GM21381 (cell line): Measurements from ENCODE around the gene RSPH1.
A peak's percentile ranks its signal among the peaks of the same experiment; 100 is the strongest.

ENCODE experiments used
- ATAC-seq: cut with Tn5 transposase; IDR thresholded peaks from one replicate; pipeline ENCODE4 v1.9.1; 2021; ENCODE audit warnings: mild to moderate bottlenecking, moderate library complexity; ENCODE audit not compliant: unreplicated experiment

Gene RSPH1

DNA sequence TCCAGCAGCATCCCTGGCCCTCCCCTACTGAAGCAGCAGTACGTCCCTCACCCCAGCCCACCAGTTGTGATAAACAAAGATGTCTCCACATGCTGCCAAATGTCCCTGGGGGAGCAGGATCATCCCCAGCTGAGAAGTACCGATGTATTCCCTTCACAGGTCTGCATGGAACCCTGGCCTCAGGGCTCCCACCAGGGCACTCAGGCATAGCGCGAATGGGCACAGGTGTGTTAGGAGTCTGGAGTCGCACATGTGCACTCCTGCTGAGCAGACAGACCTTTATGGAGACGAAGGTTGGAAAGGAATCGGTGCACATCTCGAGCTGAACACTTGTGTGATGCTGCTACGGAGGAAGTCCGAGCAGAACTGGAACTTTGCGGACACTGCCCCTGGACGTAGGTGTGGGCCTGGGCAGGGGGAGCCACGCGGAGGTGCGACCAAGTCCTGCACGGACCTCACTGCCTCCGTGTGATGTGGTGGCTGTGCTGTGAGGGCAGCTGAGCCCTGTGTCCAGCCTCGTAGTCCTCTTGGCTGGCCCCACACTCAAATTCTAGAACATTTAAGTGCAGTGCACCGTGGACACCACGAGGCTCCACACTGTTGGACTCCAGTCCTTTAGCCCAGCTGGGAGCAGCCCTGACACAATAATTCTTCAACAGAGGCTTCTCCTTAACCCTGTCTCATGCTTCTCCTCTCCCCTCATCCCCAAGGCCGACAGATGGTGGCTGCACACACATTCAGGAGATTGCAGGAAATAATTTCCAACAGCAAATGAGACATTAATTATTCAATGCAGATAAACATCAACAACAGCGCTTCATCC, 43.4 kb downstream of the RSPH1 start:
- no peak for ATAC-seq

DNA sequence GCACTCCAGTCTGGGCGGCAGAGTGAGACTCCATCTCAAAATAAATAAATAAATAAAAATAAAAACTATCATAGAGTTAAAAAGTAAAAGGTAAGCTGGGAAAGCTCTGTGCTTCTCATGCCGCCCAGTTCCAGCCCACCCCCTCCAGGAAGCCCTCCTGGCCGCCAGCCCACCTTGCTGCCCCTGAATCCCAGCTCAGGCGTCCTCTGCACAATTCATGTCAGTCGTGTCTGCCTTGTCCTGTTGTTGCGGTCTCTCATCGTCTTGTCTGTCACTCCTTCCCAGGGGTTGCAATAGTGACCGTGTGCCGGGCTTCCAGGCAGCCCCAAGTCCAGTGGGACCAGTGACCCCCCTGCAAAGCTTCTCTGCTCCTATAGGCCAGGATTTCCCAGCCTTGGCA, 44.1 kb downstream of the RSPH1 start:
- no peak for ATAC-seq

DNA sequence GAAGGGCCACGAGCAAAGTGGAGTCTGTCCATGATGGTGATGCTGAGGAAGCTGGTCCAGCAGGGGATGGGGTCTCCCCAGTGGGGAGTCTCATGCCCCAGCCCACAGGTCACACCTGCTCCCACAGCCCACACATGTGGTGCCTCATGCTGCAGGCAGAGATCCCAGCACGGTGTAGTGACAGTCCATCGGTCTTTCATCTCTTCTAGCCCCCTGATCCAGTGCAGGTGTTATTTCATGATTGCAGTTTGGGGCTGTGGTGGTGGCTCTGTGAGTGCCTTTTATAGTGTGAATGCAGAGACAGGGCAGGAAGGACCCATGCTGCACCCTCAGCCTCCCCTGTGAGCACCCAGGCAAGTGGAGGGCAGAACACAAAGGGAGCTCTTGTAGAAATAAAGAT, 47.3 kb downstream of the RSPH1 start:
- ATAC-seq, result no peak

DNA sequence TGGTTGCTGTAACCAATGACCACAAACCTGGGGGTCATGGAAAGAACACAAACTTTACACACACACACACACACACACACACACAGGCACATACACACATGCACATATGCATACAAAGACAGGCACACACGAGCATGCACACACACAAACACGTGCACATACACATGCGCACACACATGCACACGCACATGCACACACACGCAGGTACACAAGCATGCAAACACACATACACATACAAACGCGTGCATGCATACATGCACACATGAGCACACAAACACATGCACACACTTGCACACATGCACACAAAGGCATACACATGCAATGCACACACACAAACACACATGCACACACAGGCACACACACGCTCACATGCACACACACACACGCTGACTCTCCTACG, 48.3 kb downstream of the RSPH1 start:
- no peak for ATAC-seq

DNA sequence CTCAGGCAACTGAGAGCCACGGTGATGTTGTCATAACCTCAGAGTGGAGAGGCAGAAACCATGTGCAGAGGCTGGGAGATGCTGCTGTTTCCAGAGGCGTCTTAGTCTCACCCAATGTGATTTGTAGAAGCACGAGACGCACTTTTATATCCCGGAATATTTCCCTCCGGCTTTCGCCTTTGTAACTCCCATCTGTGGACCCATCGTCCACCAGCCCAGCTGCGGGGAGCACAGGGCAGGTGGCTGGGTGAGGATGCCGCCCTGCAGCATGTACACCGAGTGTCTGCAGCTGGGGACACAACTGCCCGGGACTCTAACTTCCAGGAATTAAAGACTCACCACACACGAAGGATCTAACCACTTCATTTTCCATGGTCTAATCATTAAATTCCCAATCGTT, 48.8 kb downstream of the RSPH1 start:
- ATAC-seq, result no peak

DNA sequence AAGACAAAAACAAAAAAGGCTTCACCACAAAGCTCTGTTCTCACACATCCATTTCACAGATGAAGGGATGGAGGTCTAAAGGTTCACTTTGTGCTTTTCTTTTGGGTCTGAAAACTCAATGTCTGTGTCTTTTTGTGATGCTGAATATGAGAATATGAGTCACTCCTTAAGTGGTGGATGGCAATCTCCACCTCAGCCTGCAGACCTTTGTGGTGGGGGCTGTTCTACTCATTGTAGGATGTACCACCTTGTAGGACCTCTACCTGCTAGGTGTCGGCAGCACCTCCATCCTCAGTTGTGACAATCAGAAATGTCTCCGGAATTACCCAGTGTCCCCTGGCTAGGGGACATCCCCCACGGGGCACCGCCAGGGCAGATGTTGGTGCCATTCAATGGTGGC, 49.5 kb downstream of the RSPH1 start:
- ATAC-seq, result no peak

DNA sequence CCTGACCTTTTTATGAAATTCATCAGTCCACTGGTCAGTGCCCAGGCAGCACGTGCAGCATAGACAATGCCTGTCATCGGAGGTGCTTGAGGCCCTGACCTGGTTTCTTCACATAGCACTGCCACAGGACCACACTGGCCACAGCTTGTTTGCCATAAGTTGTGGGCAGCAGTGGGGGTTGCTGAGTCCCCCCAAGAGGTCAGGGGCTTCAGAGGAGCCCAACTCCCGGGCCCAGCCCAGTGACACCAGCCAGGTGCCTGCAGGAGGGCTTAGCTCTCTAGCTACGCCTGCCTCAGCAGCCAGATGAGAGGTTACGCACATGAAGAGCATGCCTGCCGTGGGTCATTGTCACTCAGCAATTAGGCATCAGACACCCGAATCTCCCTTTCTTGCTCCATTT, 50.7 kb downstream of the RSPH1 start:
- no peak for ATAC-seq

DNA sequence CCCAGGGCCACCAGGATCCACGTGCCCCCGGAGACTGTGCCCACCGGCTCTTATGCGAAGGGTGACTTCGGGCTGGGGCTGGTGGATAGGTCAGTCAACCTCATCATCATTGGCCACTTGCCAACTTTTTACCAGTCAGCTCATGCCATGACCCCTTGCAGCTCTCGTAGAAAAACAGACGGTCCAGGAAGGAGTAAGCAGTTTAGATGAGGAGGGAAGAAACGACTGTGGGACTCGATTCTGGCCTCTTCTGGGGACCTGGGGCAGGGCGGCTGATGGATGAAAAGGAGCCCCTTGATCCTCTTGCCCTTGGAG, 51.3 kb downstream of the RSPH1 start:
- no peak for ATAC-seq

DNA sequence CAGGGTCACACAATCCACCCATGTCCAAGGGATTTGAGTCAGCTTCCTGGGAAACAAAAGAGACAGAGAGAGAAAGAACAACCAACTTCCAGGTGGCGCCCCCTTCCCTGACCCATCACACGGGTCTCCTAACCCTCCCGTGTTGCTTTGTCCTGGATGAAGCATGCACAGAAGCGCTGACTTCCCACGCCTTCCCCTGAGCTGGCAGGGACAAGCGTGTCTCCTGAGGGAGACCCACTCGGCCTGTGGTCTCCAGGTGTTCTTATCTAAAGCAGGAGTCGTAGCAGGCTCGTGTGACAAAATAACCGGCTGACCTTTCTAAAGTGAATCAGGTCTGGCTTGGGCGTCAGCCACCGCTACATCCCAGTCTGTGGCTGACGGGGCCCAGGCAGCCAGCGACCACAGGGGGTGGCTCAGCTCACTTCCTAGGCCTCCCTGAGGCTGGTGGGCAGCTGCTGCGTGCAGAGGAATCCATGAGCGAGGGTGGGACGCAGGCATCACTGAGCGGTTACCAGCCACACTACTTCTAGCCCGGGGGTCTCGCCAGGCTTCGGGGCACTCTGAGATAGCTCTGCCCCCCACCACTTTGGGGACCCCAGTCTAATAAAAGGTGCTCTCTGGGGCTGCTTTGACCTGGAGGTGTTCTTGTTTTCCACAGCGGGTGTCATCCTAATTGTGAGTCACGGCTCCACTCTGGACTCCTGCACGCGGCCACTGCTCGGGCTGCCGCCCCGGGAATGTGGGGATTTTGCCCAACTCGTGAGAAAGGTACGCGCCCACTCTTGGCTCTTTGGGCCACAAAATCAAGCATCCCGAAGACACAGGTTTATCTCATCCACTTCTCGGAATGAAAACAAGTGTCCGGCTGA, 51.9 kb downstream of the RSPH1 start:
- no peak for ATAC-seq

DNA sequence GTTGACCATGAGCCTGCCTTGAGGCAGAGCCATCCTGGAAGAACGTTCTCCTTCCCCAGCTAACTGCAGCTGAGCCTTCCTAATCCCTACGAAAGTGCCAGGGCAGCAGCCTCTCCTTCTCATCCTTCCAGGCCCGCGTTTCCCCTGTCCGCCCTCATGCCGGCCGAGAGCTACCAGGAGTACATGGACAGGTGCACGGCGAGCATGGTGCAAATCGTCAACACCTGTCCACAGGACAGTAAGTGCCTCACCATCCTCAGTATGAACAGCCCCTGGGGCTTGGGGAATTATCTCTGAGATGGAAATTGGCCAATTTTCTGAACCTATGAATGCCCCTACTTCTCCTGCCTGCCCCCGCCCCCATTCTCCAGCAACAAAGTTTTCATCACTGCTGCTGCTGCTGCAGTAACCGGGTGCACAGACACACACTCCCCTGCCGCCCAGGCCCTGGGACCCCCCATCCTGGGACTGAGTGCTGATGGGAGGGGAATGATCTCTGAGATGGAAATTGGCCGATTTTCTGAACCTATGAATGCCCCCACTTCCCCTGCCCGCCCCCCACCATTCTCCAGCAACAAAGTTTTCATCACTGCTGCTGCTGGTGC, 52.7 kb downstream of the RSPH1 start:
- ATAC-seq, result no peak

DNA sequence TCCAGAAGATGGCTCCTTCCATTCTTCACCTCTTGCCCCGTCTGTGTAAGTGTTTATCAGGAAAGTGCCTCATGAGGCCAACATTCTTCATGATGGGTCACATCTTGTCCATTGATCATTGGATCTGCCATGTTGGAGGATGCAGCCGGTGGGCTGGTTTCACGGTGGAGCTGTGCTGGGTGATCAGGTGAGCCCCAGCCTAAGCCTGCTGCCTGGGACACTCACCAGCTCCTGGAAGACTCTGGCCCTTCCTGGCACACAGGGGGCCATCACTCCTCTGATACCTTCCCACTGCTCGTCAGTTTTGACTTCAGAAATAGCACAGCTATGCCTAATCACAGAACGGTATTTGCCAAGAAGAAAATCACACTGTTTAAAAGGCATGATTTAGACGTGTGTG, 54.1 kb downstream of the RSPH1 start:
- no peak for ATAC-seq

DNA sequence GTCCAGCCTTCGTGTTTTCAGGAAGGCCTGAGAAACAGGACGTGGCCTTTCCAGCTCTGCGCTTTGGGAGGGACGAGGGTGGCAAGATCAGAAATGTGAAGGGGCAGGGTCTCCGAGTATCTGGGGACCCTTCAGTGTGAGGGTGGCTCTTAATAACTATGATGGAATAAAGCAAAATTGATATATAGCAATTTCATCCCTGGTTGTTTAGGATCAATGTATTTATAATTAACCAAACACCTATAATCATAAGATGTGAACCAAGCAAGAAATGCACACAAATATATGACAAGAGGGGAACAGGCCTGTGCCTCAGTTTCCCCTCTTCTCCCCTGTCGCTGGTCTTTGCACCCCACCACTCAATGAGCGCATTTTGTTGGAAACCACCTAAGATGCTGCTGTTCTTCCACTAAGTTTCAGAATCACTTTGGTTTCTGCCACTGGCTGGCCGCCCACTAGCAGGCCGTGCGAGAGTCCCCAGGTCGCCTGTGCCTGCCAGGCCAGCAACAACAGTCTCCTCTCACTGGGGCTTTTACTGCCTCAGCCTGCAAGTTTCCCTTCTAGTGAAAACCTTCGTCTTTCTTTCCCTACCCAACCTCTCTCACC, 55.7 kb downstream of the RSPH1 start:
- ATAC-seq, result peak; percentile 66

DNA sequence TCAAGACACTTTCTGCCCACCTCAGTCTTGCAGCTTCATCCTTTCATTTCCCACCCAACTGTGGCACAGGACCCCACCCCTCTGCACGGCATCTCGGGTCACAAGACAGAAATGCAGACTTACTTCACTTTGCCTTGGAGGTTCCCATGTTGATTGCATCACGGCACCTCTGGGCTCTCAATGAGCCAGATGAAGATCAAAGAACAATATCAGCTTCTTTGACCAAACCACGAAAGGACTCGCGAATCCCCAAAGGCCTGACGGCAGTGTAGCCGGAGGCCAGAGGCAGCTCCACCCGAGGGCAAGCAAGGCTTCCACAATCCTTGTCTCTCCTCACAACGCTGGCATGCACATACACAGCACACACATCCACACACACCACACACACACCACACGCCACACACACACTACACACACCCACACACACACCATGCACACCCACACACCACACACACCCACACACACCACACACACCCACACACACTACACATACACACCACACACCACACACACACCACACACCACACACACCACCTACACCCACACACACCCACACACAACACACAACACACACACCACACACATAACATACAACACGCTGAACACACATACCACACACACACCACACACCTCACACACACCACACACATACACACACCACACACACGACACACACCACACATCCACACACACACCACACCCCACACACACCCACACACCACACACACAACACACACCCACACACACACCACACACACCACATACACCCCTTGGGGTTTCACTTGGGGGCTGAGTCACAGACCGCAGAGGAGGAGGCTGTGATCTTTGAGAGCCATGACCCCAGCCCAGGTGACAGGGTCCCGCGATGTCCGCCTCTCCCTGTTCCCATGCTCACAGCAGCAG, 56.5 kb downstream of the RSPH1 start:
- ATAC-seq, result no peak

DNA sequence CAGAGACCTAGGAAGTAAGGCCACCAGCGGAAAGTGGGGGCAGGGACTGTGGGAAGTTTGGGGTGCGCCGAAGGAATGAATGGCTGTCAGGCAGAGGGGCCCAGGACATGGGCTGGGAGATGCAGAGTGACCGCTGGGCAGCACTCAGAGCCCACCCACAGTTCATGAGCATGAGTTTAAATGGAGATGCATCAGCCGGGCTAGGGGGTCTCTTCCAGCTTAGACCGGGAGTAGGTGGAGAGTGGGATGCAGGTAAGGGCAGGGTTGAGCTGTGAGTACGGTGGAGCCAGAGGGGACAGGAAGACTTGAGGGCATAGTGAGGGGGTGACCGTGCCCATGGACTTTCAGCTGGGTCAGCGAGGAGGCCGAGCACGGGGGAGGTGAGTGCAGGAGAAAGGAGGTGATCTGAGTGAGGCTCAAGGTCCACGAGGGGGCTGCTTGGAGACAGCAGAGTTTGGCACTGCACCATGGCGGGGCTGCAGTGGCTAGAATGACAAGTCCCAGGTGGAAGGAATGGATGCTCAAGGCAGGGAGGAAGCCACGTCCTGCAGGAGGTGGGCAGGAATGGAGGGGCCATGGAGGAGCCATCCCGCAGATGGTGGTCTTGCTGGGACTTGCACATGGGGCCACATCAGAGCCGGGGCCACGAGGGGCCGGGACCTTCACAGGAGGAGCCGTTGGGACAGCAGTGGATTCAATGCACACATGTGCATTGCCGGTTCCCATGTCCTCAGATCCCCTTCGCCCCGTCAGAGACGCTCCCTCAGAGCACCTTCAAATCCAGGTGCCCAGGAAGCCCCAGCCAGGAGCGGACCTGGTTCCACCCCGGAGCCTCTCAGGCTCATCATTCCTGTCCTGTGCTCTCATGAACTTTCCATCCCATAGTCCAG, 57.5 kb downstream of the RSPH1 start:
- ATAC-seq, result no peak

DNA sequence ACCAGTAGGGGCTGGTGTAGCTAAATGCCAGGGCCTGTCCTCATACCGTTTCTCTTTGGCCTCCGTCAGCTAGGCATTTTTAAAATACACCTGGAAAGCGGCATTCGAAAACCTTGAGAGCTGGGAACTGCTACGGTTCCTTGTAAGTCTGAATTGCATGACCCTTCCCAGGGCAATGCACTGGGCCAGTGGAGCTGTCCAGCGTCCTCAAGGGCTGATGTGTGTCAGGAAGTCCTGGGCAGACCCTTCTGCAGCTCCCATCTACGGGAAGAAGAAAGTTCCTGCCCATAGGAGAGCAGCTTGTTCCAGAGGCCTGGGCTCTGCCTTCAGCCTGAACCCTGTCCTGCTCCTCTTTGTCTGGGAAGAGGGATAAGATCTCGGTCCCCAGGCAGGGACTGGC, 58.2 kb downstream of the RSPH1 start:
- ATAC-seq, result no peak

DNA sequence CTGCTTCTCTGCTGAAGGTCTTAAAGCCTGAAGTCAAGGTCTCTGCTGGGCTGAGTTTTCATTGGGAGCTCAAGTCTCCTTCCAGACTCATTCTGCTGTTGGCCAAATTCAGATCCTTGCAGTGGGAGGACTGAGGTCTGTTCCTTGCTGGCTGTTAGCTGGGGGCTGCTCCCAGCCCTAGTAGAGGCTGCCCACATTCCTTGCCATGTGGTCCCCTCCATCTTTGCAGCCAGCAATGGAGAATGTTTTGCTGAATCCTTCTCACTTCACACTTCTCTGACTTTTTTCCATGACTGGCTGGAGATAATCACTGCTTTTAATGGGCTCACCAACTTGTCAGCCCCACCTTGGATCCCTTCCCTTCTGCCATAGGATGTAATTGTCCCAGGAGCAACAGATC, 59.1 kb downstream of the RSPH1 start:
- no peak for ATAC-seq

DNA sequence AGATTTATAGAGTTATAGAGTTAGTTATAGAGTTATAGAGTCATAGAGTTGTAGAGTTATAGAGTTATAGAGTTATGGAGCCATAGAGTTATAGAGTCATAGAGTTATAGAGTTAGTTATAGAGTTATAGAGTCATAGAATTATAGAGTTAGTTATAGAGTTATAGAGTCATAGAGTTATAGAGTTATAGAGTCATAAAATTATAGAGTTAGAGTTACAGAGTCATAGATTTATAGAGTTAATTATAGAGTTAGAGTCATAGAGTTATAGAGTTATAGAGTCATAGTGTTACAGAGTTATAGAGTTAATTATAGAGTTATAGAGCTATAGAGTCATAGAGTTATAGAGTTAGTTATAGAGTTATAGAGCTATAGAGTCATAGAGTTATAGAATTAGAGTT, 60.2 kb downstream of the RSPH1 start:
- no peak for ATAC-seq

DNA sequence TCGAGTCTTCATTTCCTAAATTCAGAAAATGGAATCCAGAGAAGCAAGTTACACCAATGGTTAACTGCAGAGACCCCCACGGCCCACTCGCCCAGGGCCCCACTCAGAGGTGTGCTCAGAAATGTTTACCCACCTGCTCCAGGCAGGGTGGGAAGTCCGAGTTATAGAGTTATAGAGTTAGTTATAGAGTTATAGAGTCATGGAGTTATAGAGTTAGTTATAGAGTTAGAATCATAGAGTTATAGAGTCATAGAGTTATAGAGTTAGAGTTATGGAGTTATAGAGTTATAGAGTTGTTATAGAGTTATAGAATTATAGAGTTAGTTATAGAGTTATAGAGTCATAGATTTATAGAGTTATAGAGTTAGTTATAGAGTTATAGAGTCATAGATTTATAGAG, 60.6 kb downstream of the RSPH1 start:
- ATAC-seq, result no peak

DNA sequence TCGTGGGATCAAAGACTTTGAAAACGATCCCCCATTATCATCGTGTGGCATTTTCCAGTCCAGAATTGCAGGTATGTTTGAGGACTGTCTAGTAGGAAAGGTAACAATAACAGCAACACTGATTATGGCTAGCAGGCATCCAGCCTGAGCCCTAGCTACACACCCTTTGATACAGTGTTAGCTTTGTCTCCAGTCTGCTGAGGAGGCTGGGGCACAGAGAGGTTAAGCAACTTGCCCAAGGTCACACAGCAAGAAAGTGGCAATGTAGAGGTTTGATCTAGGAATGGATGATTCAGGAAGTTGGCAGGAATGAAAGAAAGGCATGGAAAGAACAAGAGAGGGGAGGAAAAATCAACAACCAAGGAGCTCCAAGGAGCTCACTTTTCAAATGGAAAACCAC, 61.1 kb downstream of the RSPH1 start:
- ATAC-seq, result no peak
